IMR-90 (cell line): Measurements from ENCODE around the gene NADSYN1. TPM values are rescaled to one million over a fixed set of nuclear protein-coding genes. Genes with fewer than 3 reads are reported as not detected.

Experiments
- ATAC-seq: fragments of 200-7000 bp; cut with Tn5 transposase; 2 replicates; pipeline ENCODE4 v1.9.1; 2020; ENCODE audit warnings: low read depth, mild to moderate bottlenecking, moderate library complexity
- BruUV-seq: library from RNA; stranded (reverse); fragments of 400-500 nt; replicated peaks from 2 replicates; lab custom pipeline; 2021; lab: Mats Ljungman, UMichigan
- CTCF ChIA-PET: fragments of 300-600 bp; formaldehyde crosslinking; extraction: SDS; loops from one replicate; lab custom pipeline; 2021; ENCODE audit warnings: antibody characterized with exemption; lab: Yijun Ruan, JAX
- POLR2A ChIA-PET: fragments of 300-600 bp; sonication (Branson Sonifier 250); formaldehyde crosslinking; loops from one replicate; lab custom pipeline; 2022; ENCODE audit warnings: antibody characterized with exemption; ENCODE audit not compliant: unreplicated experiment; lab: Charles Lee
- DNase-seq: peaks from one replicate; pipeline ENCODE4 v3.0.0; 2013
- H2AFZ ChIP-seq: replicated peaks from 2 replicates; pipeline ENCODE3; 2013; ENCODE audit warnings: low read length, mild to moderate bottlenecking; ENCODE audit not compliant: poor library complexity
- H2AK5ac ChIP-seq: 2 replicates; pipeline ENCODE4 v1.6.1; 2013; ENCODE audit warnings: low read depth, low read length, inconsistent platforms
- H2AK9ac ChIP-seq: replicated peaks from 2 replicates; pipeline ENCODE3; 2013; ENCODE audit warnings: mild to moderate bottlenecking, low read depth, low read length, moderate library complexity; ENCODE audit not compliant: poor library complexity
- H2BK120ac ChIP-seq: 2 replicates; pipeline ENCODE4 v1.6.1; 2013; ENCODE audit warnings: low read depth, low read length, inconsistent platforms
- H2BK15ac ChIP-seq: 3 replicates; pipeline ENCODE4 v1.6.1; 2013; ENCODE audit warnings: low read depth, low read length, inconsistent platforms
- H2BK20ac ChIP-seq: 2 replicates; pipeline ENCODE4 v1.6.1; 2013; ENCODE audit warnings: low read depth, mild to moderate bottlenecking, inconsistent platforms, low read length, moderate library complexity
- H2BK5ac ChIP-seq: 2 replicates; pipeline ENCODE4 v1.6.1; 2013; ENCODE audit warnings: mild to moderate bottlenecking, low read depth, low read length, inconsistent platforms; ENCODE audit not compliant: poor library complexity, severe bottlenecking
- H3K14ac ChIP-seq: replicated peaks from 2 replicates; pipeline ENCODE4 v1.6.1; 2013; ENCODE audit warnings: low read depth, low read length, inconsistent platforms
- H3K18ac ChIP-seq: 2 replicates; pipeline ENCODE4 v1.6.1; 2013; ENCODE audit warnings: low read depth, low read length, control low read depth
- H3K23ac ChIP-seq: 2 replicates; pipeline ENCODE4 v1.6.1; 2013; ENCODE audit warnings: low read depth, low read length, inconsistent platforms
- H3K27ac ChIP-seq: 2 replicates; pipeline ENCODE4 v1.5.1; 2013; ENCODE audit warnings: mild to moderate bottlenecking, control low read depth, low read length; ENCODE audit not compliant: insufficient read depth
- H3K27me3 ChIP-seq: 2 replicates; pipeline ENCODE4 v1.6.1; 2013; ENCODE audit warnings: low read length; ENCODE audit not compliant: control insufficient read depth, insufficient read depth
- H3K36me3 ChIP-seq: 2 replicates; pipeline ENCODE4 v1.6.1; 2013; ENCODE audit warnings: low read length, mixed read lengths; ENCODE audit not compliant: control insufficient read depth, insufficient read depth
- H3K4ac ChIP-seq: 2 replicates; pipeline ENCODE4 v1.6.1; 2013; ENCODE audit warnings: low read depth, low read length, inconsistent platforms
- H3K4me1 ChIP-seq: 2 replicates; pipeline ENCODE4 v1.6.1; 2013; ENCODE audit warnings: low read length, mixed read lengths; ENCODE audit not compliant: control insufficient read depth, insufficient read depth
- H3K4me2 ChIP-seq: 2 replicates; pipeline ENCODE4 v1.6.1; 2013; ENCODE audit warnings: low read depth, mild to moderate bottlenecking, control low read depth, low read length, moderate library complexity
- H3K4me3 ChIP-seq: 2 replicates; pipeline ENCODE4 v1.5.1; 2013; ENCODE audit warnings: low read depth, mild to moderate bottlenecking, control low read depth, low read length, moderate library complexity; ENCODE audit not compliant: insufficient read depth
- H3K56ac ChIP-seq: 2 replicates; pipeline ENCODE4 v1.6.1; 2013; ENCODE audit warnings: low read length, inconsistent platforms; ENCODE audit not compliant: insufficient read depth; ENCODE audit errors: extremely low read depth
- H3K79me1 ChIP-seq, 2 experiments: 2 replicates each; pipeline ENCODE4 v1.6.1; 2013; ENCODE audit warnings: low read length in 2 of 2, inconsistent platforms in 1 of 2, low read depth in 1 of 2
- H3K9ac ChIP-seq: 2 replicates; pipeline ENCODE4 v1.6.1; 2013; ENCODE audit warnings: low read depth, low read length, control low read depth
- H3K9me1 ChIP-seq: 2 replicates; pipeline ENCODE4 v1.6.1; 2013; ENCODE audit warnings: low read length, inconsistent platforms; ENCODE audit not compliant: insufficient read depth
- H3K9me3 ChIP-seq: 2 replicates; pipeline ENCODE4 v1.6.1; 2013; ENCODE audit warnings: low read length; ENCODE audit not compliant: control insufficient read depth, insufficient read depth
- H4K20me1 ChIP-seq: 2 replicates; pipeline ENCODE4 v1.6.1; 2013; ENCODE audit warnings: low read length, inconsistent platforms; ENCODE audit not compliant: insufficient read depth
- H4K5ac ChIP-seq: 2 replicates; pipeline ENCODE4 v1.6.1; 2013; ENCODE audit warnings: mild to moderate bottlenecking, low read depth, low read length, control low read depth
- H4K8ac ChIP-seq, 2 experiments: 2 replicates each; pipeline ENCODE4 v1.6.1; 2013; ENCODE audit warnings: low read depth in 2 of 2, low read length in 2 of 2, control low read depth in 1 of 2, inconsistent platforms in 1 of 2
- H4K91ac ChIP-seq: 2 replicates; pipeline ENCODE4 v1.6.1; 2013; ENCODE audit warnings: low read depth, low read length, inconsistent platforms; ENCODE audit not compliant: insufficient read depth
- BHLHE40 ChIP-seq: fragments of 150-350 bp; IDR thresholded peaks from 2 replicates; pipeline ENCODE4 v1.6.1; 2016; ENCODE audit warnings: mild to moderate bottlenecking, low read depth, low read length
- CEBPB ChIP-seq: IDR thresholded peaks from 2 replicates; pipeline ENCODE4 v1.6.1; 2012; ENCODE audit warnings: low read depth, low read length, improper control_type of control experiment
- CHD1 ChIP-seq: IDR thresholded peaks from 2 replicates; pipeline ENCODE4 v1.6.1; 2012; ENCODE audit warnings: low read depth, low read length, improper control_type of control experiment
- CTCF ChIP-seq: conservative IDR thresholded peaks from 2 replicates; pipeline ENCODE4 v1.5.1; 2012; ENCODE audit warnings: mild to moderate bottlenecking, low read depth, low read length, improper control_type of control experiment
- ELK1 ChIP-seq: fragments of 150-350 bp; IDR thresholded peaks from 2 replicates; pipeline ENCODE4 v1.6.1; 2016; ENCODE audit warnings: low read depth, mild to moderate bottlenecking, low read length, moderate library complexity, borderline replicate concordance
- FOS ChIP-seq: fragments of 150-350 bp; IDR thresholded peaks from 2 replicates; pipeline ENCODE4 v1.6.1; 2016; ENCODE audit warnings: low read depth, low read length
- MAFK ChIP-seq: IDR thresholded peaks from 2 replicates; pipeline ENCODE4 v1.6.1; 2012; ENCODE audit warnings: low read depth, low read length, improper control_type of control experiment
- MAZ ChIP-seq: IDR thresholded peaks from 2 replicates; pipeline ENCODE4 v1.6.1; 2012; ENCODE audit warnings: low read depth, mild to moderate bottlenecking, low read length, improper control_type of control experiment, moderate library complexity, borderline replicate concordance
- MXI1 ChIP-seq: IDR thresholded peaks from 2 replicates; pipeline ENCODE4 v1.6.1; 2012; ENCODE audit warnings: low read depth, mild to moderate bottlenecking, low read length, moderate library complexity, borderline replicate concordance
- NFE2L2 ChIP-seq: fragments of 150-350 bp; IDR thresholded peaks from 2 replicates; pipeline ENCODE4 v1.6.1; 2016; ENCODE audit warnings: low read depth, mild to moderate bottlenecking, low read length
- POLR2A ChIP-seq: IDR thresholded peaks from 2 replicates; pipeline ENCODE4 v1.6.1; 2012; ENCODE audit warnings: mild to moderate bottlenecking, low read depth, low read length
- RAD21 ChIP-seq: IDR thresholded peaks from 2 replicates; pipeline ENCODE4 v1.6.1; 2012; ENCODE audit warnings: low read length, improper control_type of control experiment
- RCOR1 ChIP-seq: IDR thresholded peaks from 2 replicates; pipeline ENCODE4 v1.6.1; 2012; ENCODE audit warnings: mild to moderate bottlenecking, low read length, improper control_type of control experiment; ENCODE audit not compliant: insufficient replicate concordance
- RFX5 ChIP-seq: IDR thresholded peaks from 2 replicates; pipeline ENCODE4 v1.8.0; 2012; ENCODE audit warnings: low read depth, mild to moderate bottlenecking, low read length, moderate library complexity
- SMC3 ChIP-seq: fragments of 150-350 bp; IDR thresholded peaks from 2 replicates; pipeline ENCODE4 v1.6.1; 2016; ENCODE audit warnings: low read depth, mild to moderate bottlenecking, antibody characterized with exemption, low read length, moderate library complexity
- USF2 ChIP-seq: fragments of 150-350 bp; IDR thresholded peaks from 2 replicates; pipeline ENCODE4 v1.6.1; 2017; ENCODE audit warnings: mild to moderate bottlenecking, antibody characterized with exemption, low read length, low read depth
- WGBS, 2 experiments: methylation state at CpG; one replicate each; pipeline versions ENCODE4 v1.1.5 to v1.1.7; 2013; ENCODE audit warnings: missing lambda C conversion rate in 2 of 2; ENCODE audit not compliant: insufficient read length in 1 of 2; ENCODE audit errors: extremely low coverage in 2 of 2; 5-methylcytosine and 5-hydroxymethylcytosine counted together
- dilution Hi-C: fragments of 300-500 bp; cut with HindIII; formaldehyde crosslinking; loops from one replicate; pipeline ENCODE4 v1.14.3; 2018; ENCODE audit warnings: low sequenced_read_pairs; ENCODE audit not compliant: unreplicated experiment
- in situ Hi-C: fragments of 300-500 bp; cut with MboI; formaldehyde crosslinking; loops from 3 replicates; pipeline ENCODE4 v1.14.3; 2019; ENCODE audit warnings: low sequenced_read_pairs, inconsistent platforms, mixed read lengths
- intact Hi-C: fragments of 100-400 bp; cut with micrococcal nuclease; formaldehyde crosslinking; loops from 2 replicates; pipeline ENCODE4 v1.10.0; 2022
- polyA plus RNA-seq, 3 experiments: library from polyadenylated mRNA; depleted of rRNA; stranded (reverse); fragments of >200 nt; gene quantifications; 2 replicates each; pipeline ENCODE4 v1.2.3, GENCODE V29; 2012; ENCODE audit warnings: low replicate concordance in 1 of 3
- total RNA-seq: library from RNA; depleted of rRNA; stranded (reverse); fragments of >200 nt; gene quantifications from 2 replicates; pipeline ENCODE4 v1.2.3, GENCODE V29; 2012

NADSYN1 gene
- total and polyA plus RNA-seq, 2 of the 4 experiments (the other 2 are of a cell fraction), result 69.5 to 70.4 TPM

- BruUV-seq, result no TSS peak
- H2AK9ac ChIP-seq, result no peak overlapping the region
- TF ChIP-seq RCOR1 (no peak), CEBPB (no peak), FOS (no peak), SMC3 (no peak), MXI1 (no peak), ELK1 (no peak), CHD1 (no peak), NFE2L2 (no peak), USF2 (no peak), RFX5 (no peak), CTCF (no peak), MAZ (no peak), BHLHE40 (no peak), MAFK (no peak), POLR2A (no peak), RAD21 (no peak)
Observed at GRCh38 chr11:71459767-71460320, 6.8 kb downstream of the NADSYN1 start.

More at GRCh38 chr11:71459767-71460320, 6.8 kb downstream of the NADSYN1 start:
- no peak overlapping the region for H3K27ac ChIP-seq
- H3K4me2 ChIP-seq, result no peak overlapping the region
- no peak overlapping the region for H3K14ac ChIP-seq
- CTCF ChIA-PET, result no interaction called here
- H2BK120ac ChIP-seq, result no peak overlapping the region
- peaks cover 15 to 20% of the 10 kb centered on the region in 2 experiments for H3K79me1 ChIP-seq
- peaks cover 62% of the 10 kb centered on the region for H3K36me3 ChIP-seq
- intact Hi-C loops, result no loop called here
- H3K9me1 ChIP-seq, result no peaks in the 10 kb centered on the region
- H3K4me3 ChIP-seq, result no peak overlapping the region
- no peak overlapping the region for H4K91ac ChIP-seq
- no peak overlapping the region for H3K9ac ChIP-seq
- H2BK15ac ChIP-seq, result no peak overlapping the region
- no peak overlapping the region for H3K18ac ChIP-seq
- ATAC-seq (no peak), DNase-seq (no peak)
- H2BK5ac ChIP-seq, result no peak overlapping the region
- no peak overlapping the region for H3K4ac ChIP-seq
- no peaks in the 10 kb centered on the region for H3K27me3 ChIP-seq
- in situ Hi-C loops, result no loop called here
- WGBS, 2 experiments, result no CpG with 5 or more reads among the region's 11 CpGs
- H4K20me1 ChIP-seq, result 0 out of 2 replicates have a peak, but pooled peaks cover under 1% of the 10 kb centered on the region
- no peak overlapping the region for H3K56ac ChIP-seq
- no peak overlapping the region for H3K23ac ChIP-seq
- H3K4me1 ChIP-seq, result no peaks in the 10 kb centered on the region
- H3K9me3 ChIP-seq, result no peaks in the 10 kb centered on the region
- dilution Hi-C loops, result no loop called here
- no peak overlapping the region for H2BK20ac ChIP-seq
- POLR2A ChIA-PET, result no interaction called here
- H4K8ac ChIP-seq, result no peak overlapping the region
- no peak overlapping the region for H2AK5ac ChIP-seq
- H2AFZ ChIP-seq, result no peak overlapping the region
- H4K5ac ChIP-seq, result no peak overlapping the region
